Measurements from ENCODE around the gene MIER1. TPM values are rescaled to one million over a fixed set of nuclear protein-coding genes. Genes with fewer than 3 reads are reported as not detected.

MIER1 gene
- total and polyA plus RNA-seq, 9 of the 15 experiments (the other 6 are each of a cell fraction or from before 2014, with no cell fraction given) = 13.9 to 34.8 (median 21.5) TPM

GRCh38 chr1:66929691-66929998, 4.9 kb downstream of the MIER1 start:
- no TSS peak for BruUV-seq (replicated peaks)
- H3K4me2 ChIP-seq (ENCODE audit: insufficient read depth, low read length) = peak overlapping the region; percentile 91
- H3K9me3 ChIP-seq (replicated peaks; ENCODE audit: control insufficient read depth, insufficient read depth, low read depth, low read length) = no peaks in the 10 kb centered on the region
- ChIA-PET CTCF (ENCODE audit: low intra/inter-chr PET ratio) (no interaction called here), POLR2A (interaction anchor here (0.9 to 2.3 kb wide), 5 partner anchors 8 to 19 kb away, joined by 4 to 11 read pairs (median 5); no protein-coding TSS in a partner anchor)
- ATAC-seq (no peak), DNase-seq (ENCODE audit: extremely low read depth in 1 of 4, low spot score in 3 of 4) (no peak), FAIRE-seq (no peak)
- H3K27ac ChIP-seq (ENCODE audit: extremely low read depth, low read depth, low read length) = peak overlapping the region; percentile 74
- 1% methylated on average over 9 of the region's 9 CpGs for WGBS (ENCODE audit: insufficient coverage, low coverage, missing lambda C conversion rate)
- H3K27me3 ChIP-seq (ENCODE audit: control insufficient read depth in 2 of 2, insufficient read depth in 2 of 2, low read length in 2 of 2) = no peaks in the 10 kb centered on the region
- peak overlapping the region; percentile 74 for H2AFZ ChIP-seq (ENCODE audit: low read depth, low read length)
- peak overlapping the region; percentile 85 for H3K4me3 ChIP-seq
- peaks cover 5 to 8% of the 10 kb centered on the region in 2 experiments; a peak in 3 of 5 replicates for H3K4me1 ChIP-seq (replicated peaks in 1 of 2; ENCODE audit: control insufficient read depth in 2 of 2, insufficient read depth in 2 of 2, low read length in 2 of 2)
- no peaks in the 10 kb centered on the region for H3K9me1 ChIP-seq (ENCODE audit: control insufficient read depth, insufficient read depth, low read length)
- H3K79me2 ChIP-seq (ENCODE audit: control insufficient read depth, insufficient read depth, low read length) = peaks cover 88% of the 10 kb centered on the region
- H3K36me3 ChIP-seq (ENCODE audit: control insufficient read depth, insufficient read depth, low read length) = peaks cover 2% of the 10 kb centered on the region; the same call in 1 of the 3 replicates
- in situ Hi-C loops (cut with MboI) (no loop called here), intact Hi-C loops (cut with micrococcal nuclease) (loop anchor here (5.0 kb wide), 2 partner anchors 213 to 503 kb away; partner anchors contain the start of gene SERBP1)
- H4K20me1 ChIP-seq (replicated peaks; ENCODE audit: control insufficient read depth, insufficient read depth, low read length) = no peaks in the 10 kb centered on the region
- peak overlapping the region; percentile 38 to 68 for H3K9ac ChIP-seq (ENCODE audit: insufficient read depth in 1 of 2, low read depth in 2 of 2, low read length in 2 of 2)
- peak; percentile 5; the same call in 1 of the 2 replicates for TF ChIP-seq POLR2H (tag; IDR thresholded peaks at IDR 0.05; ENCODE audit: low read depth)
- TF ChIP-seq ZKSCAN3 (CRISPR knock-in tag; IDR thresholded peaks at IDR 0.05) = no peak
- TF ChIP-seq, protein P1, sequence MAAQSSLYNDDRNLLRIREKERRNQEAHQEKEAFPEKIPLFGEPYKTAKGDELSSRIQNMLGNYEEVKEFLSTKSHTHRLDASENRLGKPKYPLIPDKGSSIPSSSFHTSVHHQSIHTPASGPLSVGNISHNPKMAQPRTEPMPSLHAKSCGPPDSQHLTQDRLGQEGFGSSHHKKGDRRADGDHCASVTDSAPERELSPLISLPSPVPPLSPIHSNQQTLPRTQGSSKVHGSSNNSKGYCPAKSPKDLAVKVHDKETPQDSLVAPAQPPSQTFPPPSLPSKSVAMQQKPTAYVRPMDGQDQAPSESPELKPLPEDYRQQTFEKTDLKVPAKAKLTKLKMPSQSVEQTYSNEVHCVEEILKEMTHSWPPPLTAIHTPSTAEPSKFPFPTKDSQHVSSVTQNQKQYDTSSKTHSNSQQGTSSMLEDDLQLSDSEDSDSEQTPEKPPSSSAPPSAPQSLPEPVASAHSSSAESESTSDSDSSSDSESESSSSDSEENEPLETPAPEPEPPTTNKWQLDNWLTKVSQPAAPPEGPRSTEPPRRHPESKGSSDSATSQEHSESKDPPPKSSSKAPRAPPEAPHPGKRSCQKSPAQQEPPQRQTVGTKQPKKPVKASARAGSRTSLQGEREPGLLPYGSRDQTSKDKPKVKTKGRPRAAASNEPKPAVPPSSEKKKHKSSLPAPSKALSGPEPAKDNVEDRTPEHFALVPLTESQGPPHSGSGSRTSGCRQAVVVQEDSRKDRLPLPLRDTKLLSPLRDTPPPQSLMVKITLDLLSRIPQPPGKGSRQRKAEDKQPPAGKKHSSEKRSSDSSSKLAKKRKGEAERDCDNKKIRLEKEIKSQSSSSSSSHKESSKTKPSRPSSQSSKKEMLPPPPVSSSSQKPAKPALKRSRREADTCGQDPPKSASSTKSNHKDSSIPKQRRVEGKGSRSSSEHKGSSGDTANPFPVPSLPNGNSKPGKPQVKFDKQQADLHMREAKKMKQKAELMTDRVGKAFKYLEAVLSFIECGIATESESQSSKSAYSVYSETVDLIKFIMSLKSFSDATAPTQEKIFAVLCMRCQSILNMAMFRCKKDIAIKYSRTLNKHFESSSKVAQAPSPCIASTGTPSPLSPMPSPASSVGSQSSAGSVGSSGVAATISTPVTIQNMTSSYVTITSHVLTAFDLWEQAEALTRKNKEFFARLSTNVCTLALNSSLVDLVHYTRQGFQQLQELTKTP (IDR thresholded peaks at IDR 0.05; ENCODE audit: low read depth in 1 of 2, partially characterized antibody in 2 of 2) = peak in 1 of 2 experiments; percentile 14
- TF ChIP-seq ZNF780A (CRISPR knock-in tag; IDR thresholded peaks at IDR 0.05) = 0 out of 2 replicates have a peak, but pooled peaks have one; percentile 24
- 0 out of 2 replicates have a peak, but pooled peaks have one; percentile 27 for TF ChIP-seq HES1 (IDR thresholded peaks at IDR 0.05; ENCODE audit: low read depth)
- TF ChIP-seq ZFP36 (IDR thresholded peaks at IDR 0.05; ENCODE audit: low read depth, low read length, partially characterized antibody) = peak; percentile 75
- no peak for TF ChIP-seq STAT5B (CRISPR knock-in tag; IDR thresholded peaks at IDR 0.05)
- TF ChIP-seq TRIM28 (IDR thresholded peaks at IDR 0.05) = no peak
- 0 out of 2 replicates have a peak, but pooled peaks have one; percentile 33 for TF ChIP-seq SMARCC2 (IDR thresholded peaks at IDR 0.05; ENCODE audit: low read depth)
- peak; percentile 12; the same call in 1 of the 2 replicates for TF ChIP-seq PKNOX1 (IDR thresholded peaks at IDR 0.05)
- TF ChIP-seq ZEB2 (IDR thresholded peaks at IDR 0.05) = 0 out of 2 replicates have a peak, but pooled peaks have one; percentile 27
- peak; percentile 12; the same call in 1 of the 2 replicates for TF ChIP-seq ARID1B (IDR thresholded peaks at IDR 0.05)
- no peak for TF ChIP-seq HDAC8 (tag; IDR thresholded peaks at IDR 0.05)
- peak; percentile 49; the same call in 1 of the 2 replicates for TF ChIP-seq KLF6 (CRISPR knock-in tag; IDR thresholded peaks at IDR 0.05; ENCODE audit: borderline replicate concordance)
- no peak for TF ChIP-seq CBX3 (IDR thresholded peaks at IDR 0.05; ENCODE audit: borderline replicate concordance in 1 of 2, low read length in 2 of 2)
- 0 out of 4 replicates have a peak, but pooled peaks of 1 of the 2 experiments have one; percentile 14 for TF ChIP-seq FOXK2 (conservative IDR thresholded peaks at IDR 0.05 in 1 of 2, IDR thresholded peaks at IDR 0.05 in 1 of 2; ENCODE audit: low read depth in 2 of 2)
- peak; percentile 39; the same call in 1 of the 2 replicates for TF ChIP-seq GABPA (tag; conservative IDR thresholded peaks at IDR 0.05; ENCODE audit: low read depth)

All from K562 (cell line).